CD8-positive, alpha-beta memory T cell (primary cell): ENCODE data around the gene ELANE. TPM values are rescaled to one million over a fixed set of nuclear protein-coding genes. Genes with fewer than 3 reads are reported as not detected.

Experiments
- CTCF ChIA-PET: fragments of 350-600 bp; sonication (Branson Sonifier 250); formaldehyde crosslinking; loops from one replicate; lab custom pipeline; 2021; ENCODE audit warnings: antibody characterized with exemption; lab: Charles Lee
- POLR2A ChIA-PET: fragments of 350-600 bp; sonication (Branson Sonifier 250); formaldehyde crosslinking; loops from one replicate; lab custom pipeline; 2021; ENCODE audit warnings: antibody characterized with exemption; lab: Charles Lee
- DNase-seq, 5 donors: peaks; one replicate each; pipeline versions ENCODE4 v3.0.0 to v3.0.0-alpha.2; 2020 to 2022; ENCODE audit warnings: mixed read lengths in 1 of 5
- H3K27ac ChIP-seq: one replicate; pipeline ENCODE4 v1.7.0; 2013; ENCODE audit warnings: low read depth, mild to moderate bottlenecking, low read length, moderate library complexity
- H3K27me3 ChIP-seq: 2 replicates; pipeline ENCODE4 v1.7.0; 2013; ENCODE audit warnings: low read length, mild to moderate bottlenecking; ENCODE audit not compliant: insufficient read depth, poor library complexity, severe bottlenecking
- H3K36me3 ChIP-seq: 2 replicates; pipeline ENCODE4 v1.7.0; 2013; ENCODE audit warnings: mild to moderate bottlenecking, low read length, moderate library complexity; ENCODE audit not compliant: insufficient read depth
- H3K4me1 ChIP-seq: 2 replicates; pipeline ENCODE4 v1.7.0; 2013; ENCODE audit warnings: mild to moderate bottlenecking, low read length, moderate library complexity; ENCODE audit not compliant: insufficient read depth
- H3K4me3 ChIP-seq: 2 replicates; pipeline ENCODE4 v1.7.0; 2013; ENCODE audit warnings: mild to moderate bottlenecking, low read length
- H3K9me3 ChIP-seq: 2 replicates; pipeline ENCODE4 v1.7.0; 2013; ENCODE audit warnings: mild to moderate bottlenecking, low read length
- H3K27ac Mint-ChIP-seq, 8 donors: one replicate each; pipeline ENCODE4 v1.8.0; 2020 to 2021; ENCODE audit warnings: mixed read lengths in 8 of 8, mild to moderate bottlenecking in 6 of 8, inconsistent platforms in 3 of 8, moderate library complexity in 3 of 8
- H3K27me3 Mint-ChIP-seq, 2 donors: one replicate each; pipeline ENCODE4 v1.8.0; 2020 to 2021; ENCODE audit warnings: mixed read lengths in 2 of 2, mild to moderate bottlenecking in 1 of 2, moderate library complexity in 1 of 2
- H3K36me3 Mint-ChIP-seq, 3 donors: one replicate each; pipeline ENCODE4 v1.8.0; 2020 to 2021; ENCODE audit warnings: mixed read lengths in 3 of 3, inconsistent platforms in 1 of 3, mild to moderate bottlenecking in 1 of 3
- H3K4me1 Mint-ChIP-seq, 3 donors: one replicate each; pipeline ENCODE4 v1.8.0; 2020 to 2021; ENCODE audit warnings: mixed read lengths in 3 of 3, inconsistent platforms in 1 of 3, mild to moderate bottlenecking in 1 of 3
- H3K4me3 Mint-ChIP-seq, 7 donors: one replicate each; pipeline ENCODE4 v1.8.0; 2020 to 2021; ENCODE audit warnings: mixed read lengths in 7 of 7, mild to moderate bottlenecking in 6 of 7, moderate library complexity in 4 of 7, inconsistent platforms in 2 of 7
- H3K9me3 Mint-ChIP-seq, 5 donors: one replicate each; pipeline ENCODE4 v1.8.0; 2020 to 2022; ENCODE audit warnings: mixed read lengths in 5 of 5, mild to moderate bottlenecking in 3 of 5, moderate library complexity in 2 of 5, inconsistent platforms in 1 of 5
- polyA plus RNA-seq: library from polyadenylated mRNA; unstranded; fragments of 300-500 nt; fragmentation: Illumina TruSeq; gene quantifications from one replicate; pipeline ENCODE4 v1.2.3, GENCODE V29; 2021
- total RNA-seq, 2 experiments: library from RNA; stranded (reverse); gene quantifications; one replicate each; pipeline ENCODE4 v1.2.3, GENCODE V29; 2021

Gene ELANE
- total and polyA plus RNA-seq, 3 experiments from 2014 or later: not detected

- DNase-seq: no peak
- no peak overlapping the region for H3K4me3 ChIP-seq
- POLR2A ChIA-PET: no interaction called here
- no peak overlapping the region for H3K27ac ChIP-seq
- H3K4me1 ChIP-seq: no peaks in the 10 kb centered on the region
- Mint-ChIP-seq H3K4me1 (peaks cover 0 to 3% (median 0%) of the 10 kb centered on the region in 3 donors), H3K27me3 (peaks cover 10 to 15% of the 10 kb centered on the region in 2 donors), H3K9me3 (no peaks in the 10 kb centered on the region), H3K27ac (no peak overlapping the region), H3K36me3 (no peaks in the 10 kb centered on the region), H3K4me3 (no peak overlapping the region)
- no peaks in the 10 kb centered on the region for H3K36me3 ChIP-seq
- H3K27me3 ChIP-seq: peaks cover 6% of the 10 kb centered on the region
- CTCF ChIA-PET: no interaction called here
- H3K9me3 ChIP-seq: no peaks in the 10 kb centered on the region
Observed at GRCh38 chr19:825897-826644, 26.0 kb upstream of the ELANE start.

DNA sequence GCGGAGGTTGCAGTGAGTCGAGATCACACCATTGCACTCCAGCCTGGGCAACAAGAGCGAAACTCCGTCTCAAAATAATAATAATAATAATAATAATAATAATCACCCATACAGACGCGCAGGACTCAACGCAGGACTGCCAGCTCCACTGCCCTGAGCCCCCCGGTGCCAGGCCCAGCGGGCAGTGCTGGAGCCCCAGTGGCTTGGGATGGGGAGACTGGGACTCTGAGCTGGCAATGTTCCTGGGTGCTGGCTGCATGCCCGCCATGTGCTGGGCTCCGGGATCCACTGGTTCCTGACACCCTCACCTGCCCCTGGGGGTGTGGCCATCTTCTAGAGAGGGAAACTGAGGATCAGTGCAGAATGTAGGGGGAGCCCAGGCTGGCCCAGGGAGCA lies 24.8 kb upstream of the ELANE start:
- Mint-ChIP-seq H3K4me1 (peaks cover 0 to 3% (median 0%) of the 10 kb centered on the region in 3 donors), H3K36me3 (no peaks in the 10 kb centered on the region), H3K4me3 (no peak overlapping the region), H3K27ac (no peak overlapping the region), H3K27me3 (peaks cover 10 to 15% of the 10 kb centered on the region in 2 donors), H3K9me3 (no peaks in the 10 kb centered on the region)
- ChIA-PET CTCF (no interaction called here), POLR2A (no interaction called here)
- Histone ChIP-seq H3K36me3 (no peaks in the 10 kb centered on the region), H3K27me3 (peaks cover 6% of the 10 kb centered on the region), H3K4me1 (no peaks in the 10 kb centered on the region), H3K4me3 (no peak overlapping the region), H3K27ac (no peak overlapping the region), H3K9me3 (no peaks in the 10 kb centered on the region)
- no peak for DNase-seq

DNA sequence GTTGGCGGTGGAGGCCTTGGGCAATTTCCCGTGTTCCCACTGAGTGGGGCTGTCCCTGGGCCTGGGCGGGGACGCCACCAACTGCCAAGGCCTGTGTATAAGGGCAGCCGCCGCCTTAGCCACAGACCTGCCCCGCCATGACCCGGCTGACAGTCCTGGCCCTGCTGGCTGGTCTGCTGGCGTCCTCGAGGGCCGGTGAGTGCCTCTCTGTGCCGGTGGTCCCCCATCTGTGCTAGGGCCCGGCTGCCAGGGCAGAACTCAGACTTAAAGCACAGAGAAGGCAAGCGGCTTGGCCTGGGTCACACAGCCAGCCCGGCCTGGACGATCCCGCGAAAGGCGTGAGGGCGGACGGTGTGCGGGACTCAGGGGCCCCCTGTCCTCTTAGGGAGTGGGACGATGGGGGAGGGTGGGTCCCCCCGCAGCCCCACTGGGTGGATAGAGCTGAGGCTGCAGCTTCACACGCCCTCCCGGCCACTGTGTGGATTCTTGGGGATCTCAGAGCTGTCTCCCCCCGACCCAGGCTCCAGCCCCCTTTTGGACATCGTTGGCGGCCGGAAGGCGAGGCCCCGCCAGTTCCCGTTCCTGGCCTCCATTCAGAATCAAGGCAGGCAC lies 24.3 kb upstream of the ELANE start, which contains the start of gene AZU1:
AZU1 (plus strand) TSS at position 128 of the 612 bp plus-strand sequence; CDS start at position 138, 10 bp downstream.
- no peaks in the 10 kb centered on the region for H3K36me3 Mint-ChIP-seq
- no peak for DNase-seq
- no peak within 1 kb of the TSS for H3K27ac ChIP-seq
- H3K27me3 ChIP-seq: peaks cover 6% of the 10 kb centered on the region
- peak within 1 kb of the TSS in 1 of 8 donors; percentile 38 for H3K27ac Mint-ChIP-seq
- no peaks in the 10 kb centered on the region for H3K4me1 ChIP-seq
- H3K4me3 Mint-ChIP-seq: no peak within 1 kb of the TSS
- no peak within 1 kb of the TSS for H3K4me3 ChIP-seq
- H3K4me1 Mint-ChIP-seq: peaks cover 0 to under 1% (median 0%) of the 10 kb centered on the region in 3 donors
- H3K27me3 Mint-ChIP-seq: peaks cover 7 to 12% of the 10 kb centered on the region in 2 donors
- H3K36me3 ChIP-seq: no peaks in the 10 kb centered on the region
- ChIA-PET POLR2A (no interaction called here), CTCF (no interaction called here)
- H3K9me3 Mint-ChIP-seq: no peaks in the 10 kb centered on the region
- no peaks in the 10 kb centered on the region for H3K9me3 ChIP-seq

GRCh38 chr19:829129-829758 lies 22.9 kb upstream of the ELANE start:
- H3K4me3 ChIP-seq: no peak overlapping the region
- H3K4me1 ChIP-seq: no peaks in the 10 kb centered on the region
- H3K27ac ChIP-seq: no peak overlapping the region
- H3K27ac Mint-ChIP-seq: no peak overlapping the region
- no peaks in the 10 kb centered on the region for H3K9me3 Mint-ChIP-seq
- H3K9me3 ChIP-seq: no peaks in the 10 kb centered on the region
- POLR2A ChIA-PET: no interaction called here
- no peaks in the 10 kb centered on the region for H3K27me3 ChIP-seq
- H3K4me3 Mint-ChIP-seq: no peak overlapping the region
- no peaks in the 10 kb centered on the region for H3K36me3 Mint-ChIP-seq
- no peaks in the 10 kb centered on the region for H3K4me1 Mint-ChIP-seq
- H3K27me3 Mint-ChIP-seq: peaks cover 0 to 3% of the 10 kb centered on the region in 2 donors
- CTCF ChIA-PET: no interaction called here
- H3K36me3 ChIP-seq: no peaks in the 10 kb centered on the region
- DNase-seq: no peak

DNA sequence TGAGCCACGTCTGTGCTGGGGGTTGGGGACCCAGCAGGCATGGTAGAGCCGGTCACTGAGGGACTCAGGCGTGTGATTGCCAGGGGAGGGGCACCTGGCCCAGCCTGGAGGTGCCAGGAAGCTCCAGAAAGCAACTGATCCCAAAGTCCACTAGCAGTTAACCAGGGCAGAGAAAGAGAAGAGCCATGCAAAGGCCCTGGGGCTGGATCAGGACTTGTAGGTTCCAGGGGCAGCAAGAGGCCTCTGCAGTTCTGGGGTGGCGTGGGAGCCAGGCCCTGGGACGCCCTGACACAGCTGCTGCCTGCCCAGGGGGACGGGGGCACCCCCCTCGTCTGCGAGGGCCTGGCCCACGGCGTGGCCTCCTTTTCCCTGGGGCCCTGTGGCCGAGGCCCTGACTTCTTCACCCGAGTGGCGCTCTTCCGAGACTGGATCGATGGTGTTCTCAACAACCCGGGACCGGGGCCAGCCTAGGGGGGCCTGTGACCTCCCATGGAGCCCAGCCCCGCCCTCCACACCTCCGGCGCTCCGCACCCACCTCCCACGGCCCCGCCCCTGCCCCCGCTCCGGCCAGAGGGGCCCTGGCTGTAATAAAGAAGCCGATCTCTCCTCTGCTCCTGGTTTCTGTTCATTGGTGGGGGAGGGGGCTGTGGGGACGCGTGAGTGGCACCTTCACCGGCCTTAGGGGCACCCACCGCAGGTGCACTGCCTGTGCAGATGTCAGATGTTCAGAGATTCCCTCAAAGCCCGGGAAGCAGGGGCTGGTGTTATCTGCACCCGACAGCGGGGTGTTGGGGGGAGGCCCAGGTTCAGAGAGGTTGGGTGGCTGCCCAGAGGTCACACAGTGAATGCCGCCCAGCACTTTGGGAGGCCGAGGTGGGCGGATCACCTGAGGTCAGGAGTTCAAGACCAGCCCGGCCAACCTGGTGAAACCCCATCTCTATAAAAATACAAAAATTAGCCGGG lies 20.4 kb upstream of the ELANE start:
- Mint-ChIP-seq H3K9me3 (no peaks in the 10 kb centered on the region), H3K4me3 (no peak overlapping the region), H3K27ac (no peak overlapping the region), H3K4me1 (peaks cover 0 to 3% (median 3%) of the 10 kb centered on the region in 3 donors), H3K36me3 (no peaks in the 10 kb centered on the region), H3K27me3 (peaks cover 6 to 8% of the 10 kb centered on the region in 2 donors)
- Histone ChIP-seq H3K9me3 (no peaks in the 10 kb centered on the region), H3K27ac (no peak overlapping the region), H3K36me3 (no peaks in the 10 kb centered on the region), H3K4me3 (no peak overlapping the region), H3K27me3 (no peaks in the 10 kb centered on the region), H3K4me1 (no peaks in the 10 kb centered on the region)
- ChIA-PET CTCF (no interaction called here), POLR2A (no interaction called here)
- DNase-seq: no peak

- no peak overlapping the region for H3K4me3 Mint-ChIP-seq
- CTCF ChIA-PET: no interaction called here
- H3K9me3 Mint-ChIP-seq: no peaks in the 10 kb centered on the region
- no peaks in the 10 kb centered on the region for H3K36me3 Mint-ChIP-seq
- DNase-seq: no peak
- no peaks in the 10 kb centered on the region for H3K27me3 ChIP-seq
- no peaks in the 10 kb centered on the region for H3K9me3 ChIP-seq
- H3K4me1 ChIP-seq: no peaks in the 10 kb centered on the region
- H3K27me3 Mint-ChIP-seq: peaks cover 10 to 15% of the 10 kb centered on the region in 2 donors
- POLR2A ChIA-PET: no interaction called here
- H3K27ac ChIP-seq: no peak overlapping the region
- H3K27ac Mint-ChIP-seq: no peak overlapping the region
- no peak overlapping the region for H3K4me3 ChIP-seq
- H3K4me1 Mint-ChIP-seq: peaks cover 0 to 3% (median 3%) of the 10 kb centered on the region in 3 donors
- H3K36me3 ChIP-seq: no peaks in the 10 kb centered on the region
Observed at GRCh38 chr19:834216-834615, 17.9 kb upstream of the ELANE start.

DNA sequence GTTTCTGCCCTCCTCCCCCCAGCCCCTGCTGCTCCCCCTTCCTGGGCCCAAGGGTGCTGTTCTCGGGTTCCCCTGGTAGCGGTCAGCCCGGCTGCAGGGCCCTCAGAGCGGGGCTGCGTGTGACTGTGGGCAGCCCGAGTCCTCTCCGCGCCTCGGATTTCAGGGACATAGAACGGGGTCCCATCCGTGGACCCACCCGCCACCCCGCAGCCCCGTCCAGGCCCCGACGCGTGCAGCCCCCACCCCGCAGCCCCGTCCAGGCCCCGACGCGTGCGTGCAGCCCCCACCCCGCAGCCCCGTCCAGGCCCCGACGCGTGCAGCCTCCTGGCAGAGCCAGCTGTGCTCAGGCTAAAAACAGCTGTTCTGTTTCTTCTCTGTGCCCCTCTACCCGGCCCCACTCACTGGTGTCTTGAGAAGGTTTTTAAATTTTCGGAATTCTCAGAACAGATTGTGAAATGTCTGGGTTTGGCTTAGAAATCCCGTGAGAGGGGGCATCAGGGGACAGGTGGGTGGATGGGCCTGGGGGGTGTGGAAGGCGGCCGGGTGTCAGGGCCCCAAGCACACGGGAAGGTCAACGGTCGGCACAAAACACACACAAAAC lies 16.8 kb upstream of the ELANE start:
- Histone ChIP-seq H3K4me1 (no peaks in the 10 kb centered on the region), H3K4me3 (no peak overlapping the region), H3K27me3 (no peaks in the 10 kb centered on the region), H3K27ac (no peak overlapping the region), H3K36me3 (no peaks in the 10 kb centered on the region), H3K9me3 (no peaks in the 10 kb centered on the region)
- Mint-ChIP-seq H3K27me3 (peaks cover 8 to 18% of the 10 kb centered on the region in 2 donors), H3K36me3 (no peaks in the 10 kb centered on the region), H3K9me3 (no peaks in the 10 kb centered on the region), H3K27ac (peak overlapping the region in 1 of 8 donors; percentile 69), H3K4me3 (no peak overlapping the region), H3K4me1 (peaks cover 0 to 3% (median 3%) of the 10 kb centered on the region in 3 donors)
- POLR2A ChIA-PET: no interaction called here
- no peak for DNase-seq
- CTCF ChIA-PET: no interaction called here
